ENCODE results near the gene KLHL6. TPM values are rescaled to one million over a fixed set of nuclear protein-coding genes. Genes with fewer than 3 reads are reported as not detected.

The KLHL6 gene
- total and polyA plus RNA-seq, 12 donors, result 0.47 to 5.1 (median 0.89) TPM

GRCh38 chr3:183566880-183567279, 11.4 kb upstream of the KLHL6 start:
- no peak overlapping the region for H3K27ac ChIP-seq
- H3K4me1 ChIP-seq, result peaks cover 0 to 26% (median 21%) of the 10 kb centered on the region in 9 donors
- no peaks in the 10 kb centered on the region for H3K9me3 ChIP-seq
- intact Hi-C loops (cut with DNase I), result no loop called here
- TF ChIP-seq CTCF (IDR thresholded peaks at IDR 0.05), result no peak
- 93 to 94% methylated on average over 4 of the region's 4 CpGs for WGBS, 2 donors
- no peak for DNase-seq
- no peak for ATAC-seq
- H3K27me3 ChIP-seq, result no peaks in the 10 kb centered on the region
- H3K4me3 ChIP-seq, result no peak overlapping the region
- no peaks in the 10 kb centered on the region for H3K36me3 ChIP-seq

GRCh38 chr3:183564046-183564445, 8.5 kb upstream of the KLHL6 start:
- H3K4me1 ChIP-seq, result peaks cover 0 to 32% (median 21%) of the 10 kb centered on the region in 9 donors
- H3K27me3 ChIP-seq, result no peaks in the 10 kb centered on the region
- DNase-seq, result no peak
- no peak for ATAC-seq
- intact Hi-C loops (cut with DNase I), result loop anchor here in 2 of 10 donors (5.0 kb wide), 2 partner anchors 42 to 97 kb away; no protein-coding TSS in a partner anchor
- WGBS, 2 donors, result 74 to 77% methylated on average over 5 of the region's 5 CpGs
- H3K36me3 ChIP-seq, result no peaks in the 10 kb centered on the region
- no peak for TF ChIP-seq CTCF (IDR thresholded peaks at IDR 0.05)
- H3K4me3 ChIP-seq, result no peak overlapping the region
- H3K27ac ChIP-seq, result peak overlapping the region in 3 of 10 donors; percentile 19 to 42 (median 20)
- H3K9me3 ChIP-seq, result no peaks in the 10 kb centered on the region

- H3K27me3 ChIP-seq, result no peaks in the 10 kb centered on the region
- H3K9me3 ChIP-seq, result no peaks in the 10 kb centered on the region
- peak overlapping the region in 4 of 10 donors; percentile 26 to 42 (median 28) for H3K27ac ChIP-seq
- intact Hi-C loops (cut with DNase I), result loop anchor here in 2 of 10 donors (5.0 kb wide), 2 partner anchors 41 to 96 kb away; no protein-coding TSS in a partner anchor
- no peaks in the 10 kb centered on the region for H3K36me3 ChIP-seq
- peak in 3 of 8 donors; percentile 34 to 48 (median 41) for ATAC-seq
- no peak for TF ChIP-seq CTCF (IDR thresholded peaks at IDR 0.05)
- DNase-seq, result no peak
- WGBS, 2 donors, result 55 to 74% methylated on average over 2 of the region's 2 CpGs
- no peak overlapping the region for H3K4me3 ChIP-seq
- H3K4me1 ChIP-seq, result peaks cover 0 to 32% (median 21%) of the 10 kb centered on the region in 9 donors
Observed at GRCh38 chr3:183563536-183563874, 8.0 kb upstream of the KLHL6 start.

GRCh38 chr3:183560607-183561006, 5.1 kb upstream of the KLHL6 start:
- intact Hi-C loops (cut with DNase I), result loop anchor here in 2 of 10 donors (5.0 kb wide), 2 partner anchors 38 to 93 kb away; no protein-coding TSS in a partner anchor
- no peak overlapping the region for H3K27ac ChIP-seq

More at GRCh38 chr3:183560607-183561006, 5.1 kb upstream of the KLHL6 start:
- Histone ChIP-seq H3K9me3 (no peaks in the 10 kb centered on the region), H3K27me3 (no peaks in the 10 kb centered on the region), H3K4me3 (no peak overlapping the region), H3K4me1 (peaks cover 0 to 40% (median 21%) of the 10 kb centered on the region in 9 donors), H3K36me3 (no peaks in the 10 kb centered on the region)
- peak in 7 of 9 donors; percentile 6 to 39 (median 21) for TF ChIP-seq CTCF (IDR thresholded peaks at IDR 0.05)
- DNase-seq (no peak), ATAC-seq (peak in 1 of 8 donors; percentile 19)
- 83 to 90% methylated on average over 9 of the region's 9 CpGs for WGBS, 2 donors
